Effector CD8-positive, alpha-beta T cell (primary cell): ENCODE results near the gene TM4SF20.
"Not testable (repeated sequence)": the region's sequence is repeated elsewhere in the genome, so short reads cannot be mapped to it uniquely, and the experiment has no call there.

Source experiments
- DNase-seq: peaks from one replicate; lab custom pipeline; 2025; lab: John Stamatoyannopoulos, UW

The TM4SF20 gene

GRCh38 chr2:227367427-227367795 is 11.7 kb downstream of the TM4SF20 start:
- DNase-seq = no peak

- no peak for DNase-seq
Observed at GRCh38 chr2:227366769-227367426, 12.2 kb downstream of the TM4SF20 start.

DNA sequence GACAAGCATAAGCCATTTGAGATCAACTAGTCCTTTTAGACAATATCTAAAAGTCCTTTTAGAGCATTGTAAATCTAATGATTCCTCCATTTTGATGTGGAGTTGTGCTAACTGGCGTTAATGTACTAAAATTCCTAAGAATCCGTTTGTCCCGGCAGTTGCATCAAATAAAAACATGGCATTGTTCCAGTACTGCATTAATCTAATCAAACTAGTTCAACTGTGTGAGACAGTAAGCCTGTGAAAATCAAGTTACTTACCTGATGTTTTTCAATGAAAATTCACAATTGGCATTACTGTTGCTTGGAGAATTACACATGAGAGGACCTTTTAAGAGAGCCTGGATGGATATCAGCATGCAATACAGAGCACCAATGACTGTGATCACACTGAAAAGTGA is 13.3 kb downstream of the TM4SF20 start:
- no peak for DNase-seq

GRCh38 chr2:227364585-227365263 is 14.4 kb downstream of the TM4SF20 start:
- DNase-seq = not testable (repeated sequence)

GRCh38 chr2:227363756-227364155 is 15.3 kb downstream of the TM4SF20 start:
- DNase-seq = no peak

DNA sequence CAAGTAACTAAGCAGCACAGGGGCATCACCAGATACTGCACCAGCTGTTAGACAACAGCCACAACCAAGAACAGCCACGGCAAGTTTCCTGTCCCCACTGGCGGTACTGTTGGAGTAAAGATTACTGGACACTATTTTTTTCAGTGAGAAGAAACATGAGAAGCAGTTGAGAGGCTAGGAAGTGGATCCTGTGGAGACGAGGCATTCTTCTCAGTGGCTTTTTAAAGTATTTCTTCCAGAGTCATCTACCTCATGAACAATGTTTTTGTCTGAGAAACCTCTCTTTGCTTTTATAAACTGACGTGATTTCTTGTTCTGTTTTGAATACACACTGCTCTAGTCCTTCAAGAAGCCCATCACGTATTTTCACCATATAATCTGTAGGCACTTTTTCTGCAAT is 18.8 kb downstream of the TM4SF20 start:
- no peak for DNase-seq

GRCh38 chr2:227351639-227352038 is 27.5 kb downstream of the TM4SF20 start:
- DNase-seq = no peak

DNA sequence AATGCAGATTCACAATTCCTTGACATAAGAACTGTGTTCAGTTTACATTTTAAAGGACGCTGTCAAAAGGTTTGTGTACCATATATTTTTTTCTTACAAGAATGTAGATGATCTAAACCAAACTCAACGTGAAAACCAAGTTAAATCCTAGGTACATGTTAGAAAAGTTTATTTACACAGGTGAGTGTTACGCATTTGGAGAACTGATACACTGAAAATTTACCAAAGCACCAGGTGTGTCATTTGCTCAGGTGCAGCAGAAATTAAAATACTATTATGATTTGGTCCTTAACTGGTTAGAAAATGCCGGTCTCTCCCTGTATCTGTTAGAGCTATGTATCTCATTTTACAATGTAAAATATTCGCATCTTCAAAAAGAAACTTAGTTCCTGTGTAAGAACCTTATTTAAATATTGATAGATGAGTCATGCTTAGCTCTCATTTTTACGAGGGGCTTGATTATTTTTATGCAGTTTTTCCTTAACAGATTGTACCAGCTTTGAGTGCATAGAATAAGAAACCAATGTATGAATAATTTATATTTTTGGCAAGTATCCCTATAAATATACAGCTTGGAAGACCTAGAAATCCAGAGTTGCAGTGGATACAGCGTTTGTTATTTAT is 29.0 kb downstream of the TM4SF20 start:
- DNase-seq = no peak

GRCh38 chr2:227348324-227348723 is 30.8 kb downstream of the TM4SF20 start:
- DNase-seq = no peak

- DNase-seq = no peak
Observed at GRCh38 chr2:227347117-227347516, 32.0 kb downstream of the TM4SF20 start.

DNA sequence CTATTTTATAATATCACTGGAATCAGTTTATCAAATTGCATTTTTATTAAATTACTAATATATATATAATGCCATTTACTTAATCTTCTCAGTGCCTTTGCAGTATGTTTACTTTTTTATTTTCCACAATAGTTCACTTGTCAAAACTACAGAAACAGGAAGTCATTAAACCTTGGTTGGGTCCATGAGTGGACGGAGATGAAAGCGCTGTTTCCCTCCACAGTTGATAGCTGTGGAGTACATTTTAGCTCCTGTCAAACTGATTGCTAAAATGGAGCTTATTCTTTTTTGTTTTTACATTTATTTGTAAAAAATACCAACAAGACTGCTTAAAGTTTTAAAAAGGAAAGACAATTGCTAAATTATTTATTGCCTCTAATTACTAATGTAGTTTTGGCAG is 34.9 kb downstream of the TM4SF20 start:
- no peak for DNase-seq

DNA sequence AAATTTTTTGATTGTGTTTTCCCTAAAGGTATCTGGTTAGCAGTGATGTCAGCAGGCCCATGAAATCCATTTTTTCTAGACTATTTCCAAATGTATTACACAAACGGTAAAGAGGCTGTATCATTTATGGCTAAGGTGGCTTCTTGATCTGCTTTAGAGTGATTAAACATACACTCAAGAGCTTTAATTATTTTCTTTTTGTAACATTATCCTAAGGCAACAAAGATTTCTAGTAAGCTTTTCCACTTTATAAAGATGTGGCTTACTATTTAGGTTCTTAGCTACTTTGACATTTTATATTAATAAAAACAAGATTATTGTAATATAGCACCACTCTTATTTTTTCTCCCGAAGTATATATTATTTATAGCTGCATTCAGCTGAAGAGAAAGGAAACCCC is 37.6 kb downstream of the TM4SF20 start:
- no peak for DNase-seq

GRCh38 chr2:227340106-227340505 is 39.0 kb downstream of the TM4SF20 start:
- no peak for DNase-seq

DNA sequence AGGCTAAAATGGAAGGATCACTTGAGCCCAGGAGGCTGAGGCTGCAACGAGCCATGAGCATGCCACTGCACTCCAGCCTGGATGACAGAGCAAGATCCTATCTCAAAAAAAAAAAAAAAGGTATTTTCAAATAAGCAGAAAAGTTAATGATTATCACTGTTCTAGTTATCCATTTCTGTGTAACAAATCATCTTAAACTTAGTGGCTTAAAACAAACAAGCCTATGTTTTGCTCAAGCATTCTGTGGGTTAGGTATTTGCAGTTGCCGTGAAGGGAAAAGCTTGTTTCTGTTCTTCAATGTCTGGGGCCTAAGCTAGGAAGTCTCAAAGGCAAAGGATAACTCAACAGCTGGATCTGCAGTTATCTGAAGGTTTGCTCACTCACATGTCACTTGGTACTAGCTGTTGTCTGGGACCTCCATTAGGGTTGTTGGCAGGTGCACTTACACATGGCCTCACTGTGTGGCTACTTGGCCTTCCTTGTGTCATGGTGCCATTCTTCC is 40.0 kb downstream of the TM4SF20 start:
- DNase-seq = no peak

- no peak for DNase-seq
Observed at GRCh38 chr2:227337442-227337841, 41.7 kb downstream of the TM4SF20 start.

DNA sequence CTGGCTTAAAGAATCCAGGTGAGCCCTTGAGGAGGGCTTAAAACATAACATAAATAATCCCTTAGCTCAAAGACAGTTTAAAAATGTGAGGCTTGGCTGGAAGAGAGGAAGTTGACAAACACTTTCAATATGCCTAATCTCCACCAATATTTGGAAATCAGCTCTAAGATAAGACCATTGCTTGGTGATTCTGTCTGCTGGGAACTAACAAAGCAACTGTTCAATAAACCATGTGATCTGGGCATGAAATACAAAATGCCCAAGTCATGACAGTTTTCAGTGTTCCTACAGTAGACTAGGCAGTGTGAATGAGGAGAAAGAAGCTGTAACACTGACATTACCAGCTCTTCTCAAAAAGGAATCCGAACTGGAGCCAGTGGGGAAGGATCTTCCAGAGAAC is 43.4 kb downstream of the TM4SF20 start:
- no peak for DNase-seq

GRCh38 chr2:227326783-227327182 is 52.3 kb downstream of the TM4SF20 start:
- DNase-seq = no peak

DNA sequence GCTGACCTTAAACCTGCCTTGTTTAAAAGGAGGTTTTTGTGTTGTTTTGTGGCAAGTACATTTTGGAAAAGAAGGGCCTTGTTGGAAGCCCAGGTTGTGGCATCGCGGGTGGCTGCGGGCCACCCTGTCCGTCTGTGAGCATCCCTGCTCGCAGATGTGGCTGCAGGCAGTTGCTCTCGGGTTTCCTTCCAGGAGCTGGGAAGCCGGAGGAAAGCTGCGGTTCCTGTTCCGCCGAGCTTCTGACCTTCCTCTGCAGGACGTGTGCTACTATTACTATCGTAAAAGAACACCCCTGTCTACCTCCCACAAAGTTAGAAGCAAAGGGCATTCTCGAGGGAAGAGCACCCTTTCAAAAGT is 53.3 kb downstream of the TM4SF20 start:
- DNase-seq = no peak

DNA sequence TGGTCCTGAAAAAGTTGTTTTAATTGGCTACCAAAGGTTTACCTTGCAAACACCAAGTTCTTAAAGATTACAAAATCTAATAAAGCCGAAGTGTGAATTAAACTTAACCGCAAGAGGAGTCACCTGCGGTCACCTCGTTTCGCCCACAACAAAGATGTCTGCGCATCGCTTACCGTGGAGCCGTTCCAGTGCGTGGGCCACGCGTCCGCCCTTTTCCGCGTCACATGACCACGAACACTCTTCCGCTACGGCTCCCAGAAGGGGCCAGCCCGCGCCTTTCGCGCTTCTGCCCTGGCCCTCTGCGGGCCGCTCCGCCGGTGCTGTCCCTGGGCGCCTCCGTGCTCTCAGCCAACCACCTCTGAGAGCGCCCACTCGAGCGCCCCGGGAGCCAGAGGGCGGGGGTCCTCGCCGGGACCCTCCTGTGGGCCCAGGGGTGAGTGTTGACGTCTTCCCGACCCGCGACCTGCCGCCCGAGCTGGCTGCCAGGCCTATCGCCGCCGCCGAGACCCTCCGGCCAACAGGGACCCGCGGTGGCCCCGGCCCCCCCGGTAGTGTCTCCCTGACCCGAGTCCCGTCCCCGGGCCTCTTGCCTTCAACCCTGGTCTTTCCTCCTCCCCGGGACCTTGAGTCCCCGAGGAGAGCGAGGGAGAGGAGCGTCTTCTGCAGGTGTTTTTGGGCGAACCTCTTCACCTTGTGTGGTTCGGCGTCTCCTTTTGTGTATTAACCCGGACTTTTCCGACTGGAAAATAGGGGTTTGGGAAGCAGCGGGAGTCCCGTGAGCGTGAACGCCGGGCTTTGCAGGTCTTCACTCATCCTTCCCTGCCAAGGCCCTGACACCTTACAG is 53.9 kb downstream of the TM4SF20 start, which contains the start of gene MFF:
TSS of gene MFF (plus strand) at position 257 of the 844 bp plus-strand sequence. CDS start 5,415 bp downstream, outside the sequence.
- DNase-seq = peak; percentile 90

GRCh38 chr2:227324642-227324994 is 54.5 kb downstream of the TM4SF20 start:
- DNase-seq = no peak

DNA sequence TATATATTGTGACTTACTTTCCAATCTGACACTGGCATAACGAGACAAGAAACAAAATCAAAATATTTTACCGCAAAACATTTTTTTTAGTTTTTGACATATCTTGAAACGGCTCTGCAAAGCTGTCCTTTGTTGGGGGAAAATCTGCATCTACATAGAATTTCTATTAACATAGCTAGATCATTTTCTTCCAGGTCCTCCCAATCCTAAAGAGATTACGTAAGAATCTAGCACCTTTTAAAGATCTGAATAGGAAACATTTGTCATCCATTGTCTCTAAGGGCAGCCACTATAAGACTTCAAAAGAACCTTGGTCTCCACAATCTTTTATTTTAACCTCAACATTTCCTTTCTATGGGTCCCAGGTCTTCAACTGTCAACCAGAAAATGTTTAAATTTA is 55.3 kb downstream of the TM4SF20 start:
- DNase-seq = no peak

DNA sequence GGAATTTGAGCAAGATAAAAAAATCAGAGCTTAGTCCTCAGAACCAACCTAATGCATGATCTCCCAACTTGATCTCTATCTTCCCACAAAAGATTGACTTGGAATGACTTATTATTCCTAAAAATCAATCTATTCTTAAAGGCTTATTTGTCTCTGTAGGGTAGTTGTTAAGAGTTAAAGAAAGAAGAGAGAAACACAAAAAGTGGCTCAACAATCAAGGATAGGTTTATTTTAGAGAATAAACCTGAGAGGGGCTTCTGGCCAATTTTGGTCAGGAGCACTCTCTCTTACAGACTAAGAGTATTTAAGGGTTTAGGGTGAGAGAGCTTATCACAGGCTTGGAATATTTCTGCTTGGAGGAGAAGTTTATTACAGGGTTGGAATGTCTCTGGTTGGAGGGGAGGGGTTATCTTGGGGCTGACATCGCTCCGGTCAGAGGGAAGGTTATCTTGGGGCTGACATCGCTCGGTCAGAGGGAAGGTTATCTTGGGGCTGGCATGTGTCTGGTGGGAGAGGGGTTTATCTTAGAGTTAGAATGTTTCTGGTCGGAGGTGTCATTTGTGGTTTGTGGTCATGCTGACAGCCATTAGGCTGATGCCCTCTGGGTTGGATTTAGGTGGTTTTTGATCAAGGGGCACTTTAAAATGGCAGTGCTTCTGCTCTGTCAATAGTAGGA is 56.4 kb downstream of the TM4SF20 start:
- DNase-seq = no peak
